ENCODE data around the gene PLXND1.

The PLXND1 gene

GRCh38 chr3:129534428-129535027 is 71.9 kb downstream of the PLXND1 start:
- TF ChIP-seq CTCF (IDR thresholded peaks at IDR 0.05) = no peak
- Histone ChIP-seq H3K27ac (no peak overlapping the region), H3K36me3 (ENCODE audit: control insufficient read depth, insufficient read depth, low read length) (no peaks in the 10 kb centered on the region), H3K27me3 (ENCODE audit: control insufficient read depth, insufficient read depth, low read length) (no peaks in the 10 kb centered on the region), H3K4me1 (peaks cover 16% of the 10 kb centered on the region), H3K79me2 (no peaks in the 10 kb centered on the region), H3K4me2 (ENCODE audit: low read length) (no peak overlapping the region), H3K4me3 (ENCODE audit: low read depth, low read length) (no peak overlapping the region), H3K9ac (no peak overlapping the region), H2AFZ (peak overlapping the region; percentile 6), H3K9me3 (ENCODE audit: control insufficient read depth, low read length) (no peaks in the 10 kb centered on the region)

- TF ChIP-seq CTCF (IDR thresholded peaks at IDR 0.05) = no peak
- H3K27ac ChIP-seq = no peak overlapping the region
- no peaks in the 10 kb centered on the region for H3K79me2 ChIP-seq
Observed at GRCh38 chr3:129533406-129533805, 73.1 kb downstream of the PLXND1 start.

GRCh38 chr3:129532261-129532660 is 74.2 kb downstream of the PLXND1 start:
- Histone ChIP-seq H3K27me3 (ENCODE audit: control insufficient read depth, insufficient read depth, low read length) (no peaks in the 10 kb centered on the region), H3K79me2 (no peaks in the 10 kb centered on the region), H3K4me1 (peaks cover 16% of the 10 kb centered on the region), H3K36me3 (ENCODE audit: control insufficient read depth, insufficient read depth, low read length) (no peaks in the 10 kb centered on the region), H3K4me2 (ENCODE audit: low read length) (no peak overlapping the region), H3K4me3 (ENCODE audit: low read depth, low read length) (no peak overlapping the region), H3K9me3 (ENCODE audit: control insufficient read depth, low read length) (no peaks in the 10 kb centered on the region), H3K27ac (no peak overlapping the region), H3K9ac (no peak overlapping the region), H2AFZ (no peak overlapping the region)
- no peak for TF ChIP-seq CTCF (IDR thresholded peaks at IDR 0.05)

More at GRCh38 chr3:129533406-129533805, 73.1 kb downstream of the PLXND1 start:
- Histone ChIP-seq H3K9ac (no peak overlapping the region), H3K27me3 (ENCODE audit: control insufficient read depth, insufficient read depth, low read length) (no peaks in the 10 kb centered on the region), H3K4me2 (ENCODE audit: low read length) (no peak overlapping the region), H3K9me3 (ENCODE audit: control insufficient read depth, low read length) (no peaks in the 10 kb centered on the region), H3K4me3 (ENCODE audit: low read depth, low read length) (no peak overlapping the region), H3K4me1 (peaks cover 16% of the 10 kb centered on the region), H3K36me3 (ENCODE audit: control insufficient read depth, insufficient read depth, low read length) (no peaks in the 10 kb centered on the region), H2AFZ (no peak overlapping the region)

GRCh38 chr3:129531699-129532098 is 74.8 kb downstream of the PLXND1 start:
- H3K27me3 ChIP-seq (ENCODE audit: control insufficient read depth, insufficient read depth, low read length) = no peaks in the 10 kb centered on the region
- H3K79me2 ChIP-seq = no peaks in the 10 kb centered on the region
- H3K9me3 ChIP-seq (ENCODE audit: control insufficient read depth, low read length) = no peaks in the 10 kb centered on the region
- peaks cover 16% of the 10 kb centered on the region for H3K4me1 ChIP-seq
- H2AFZ ChIP-seq = no peak overlapping the region
- no peak for TF ChIP-seq CTCF (IDR thresholded peaks at IDR 0.05)
- H3K36me3 ChIP-seq (ENCODE audit: control insufficient read depth, insufficient read depth, low read length) = no peaks in the 10 kb centered on the region
- no peak overlapping the region for H3K4me3 ChIP-seq (ENCODE audit: low read depth, low read length)
- no peak overlapping the region for H3K9ac ChIP-seq
- no peak overlapping the region for H3K4me2 ChIP-seq (ENCODE audit: low read length)
- no peak overlapping the region for H3K27ac ChIP-seq

GRCh38 chr3:129530821-129531220 is 75.7 kb downstream of the PLXND1 start:
- Histone ChIP-seq H3K36me3 (ENCODE audit: control insufficient read depth, insufficient read depth, low read length) (no peaks in the 10 kb centered on the region), H3K4me2 (ENCODE audit: low read length) (no peak overlapping the region), H3K79me2 (no peaks in the 10 kb centered on the region), H3K4me3 (ENCODE audit: low read depth, low read length) (no peak overlapping the region), H3K4me1 (peaks cover 13% of the 10 kb centered on the region), H3K27me3 (ENCODE audit: control insufficient read depth, insufficient read depth, low read length) (no peaks in the 10 kb centered on the region), H2AFZ (no peak overlapping the region), H3K9me3 (ENCODE audit: control insufficient read depth, low read length) (no peaks in the 10 kb centered on the region), H3K9ac (no peak overlapping the region), H3K27ac (no peak overlapping the region)
- TF ChIP-seq CTCF (IDR thresholded peaks at IDR 0.05) = no peak
